HCT116 (cell line): Measurements from ENCODE around the gene SNX1. TPM values are rescaled to one million over a fixed set of nuclear protein-coding genes. Genes with fewer than 3 reads are reported as not detected.

Experiments used
- ATAC-seq: fragments of 200-7000 bp; cut with Tn5 transposase; 2 replicates; pipeline ENCODE4 v1.9.1; 2020; ENCODE audit warnings: mild to moderate bottlenecking, moderate library complexity
- BruUV-seq: library from RNA; stranded (reverse); fragments of 400-500 nt; replicated peaks from 2 replicates; lab custom pipeline; 2021; lab: Mats Ljungman, UMichigan
- CTCF ChIA-PET: fragments of 300-600 bp; sonication (Branson Sonifier 250); formaldehyde crosslinking; loops from one replicate; lab custom pipeline; 2021; ENCODE audit warnings: antibody characterized with exemption; lab: Charles Lee
- POLR2A ChIA-PET: fragments of 300-600, 350-600 bp; sonication (Branson Sonifier 250); formaldehyde crosslinking; loops from one replicate; lab custom pipeline; 2021; ENCODE audit warnings: antibody characterized with exemption; lab: Charles Lee
- RAD21 ChIA-PET, 2 experiments: fragments of 300-600 bp; sonication (Branson Sonifier 250); formaldehyde crosslinking; loops; one replicate each; lab custom pipeline; 2023; ENCODE audit warnings: low total read pairs in 2 of 2; ENCODE audit not compliant: uncharacterized antibody in 2 of 2, unreplicated experiment in 2 of 2, low non-redundant PET in 1 of 2; lab: Charles Lee
- DNase-seq: peaks from one replicate; pipeline ENCODE4 v3.0.0-alpha.2; 2010; ENCODE audit warnings: low read depth, low spot score
- H2AFZ ChIP-seq: fragments of 200-600 bp; shearing (Covaris generic), sonication (generic); 2 replicates; pipeline ENCODE4 v1.6.1; 2017; ENCODE audit warnings: low read depth, mixed run types, mixed read lengths, antibody characterized with exemption, low read length; ENCODE audit not compliant: poor library complexity, severe bottlenecking
- H3K27ac ChIP-seq: 2 replicates; pipeline ENCODE4 v1.5.1; 2012; ENCODE audit warnings: low read depth, low read length
- H3K27me3 ChIP-seq: fragments of 200-600 bp; sonication (generic); 2 replicates; pipeline ENCODE4 v1.6.1; 2016; ENCODE audit warnings: mixed run types, low read length, mixed read lengths; ENCODE audit not compliant: insufficient read depth
- H3K36me3 ChIP-seq, 2 experiments: fragments of 200-500 bp in 1 of 2; fragments of 200-600 bp in 1 of 2; sonication (Bioruptor generic) in 1 of 2; sonication (generic) in 1 of 2; 2 replicates each; pipeline versions ENCODE4 v1.5.1 to v1.6.1; 2014 to 2016; ENCODE audit warnings: low read length in 2 of 2, inconsistent platforms in 1 of 2, mixed read lengths in 1 of 2, mixed run types in 1 of 2; ENCODE audit not compliant: insufficient read depth in 2 of 2, control insufficient read depth in 1 of 2
- H3K4me1 ChIP-seq, 2 experiments: fragments of 200-600 bp in 1 of 2; sonication (generic) in 1 of 2; 2 replicates each; pipeline versions ENCODE4 v1.5.1 to v1.6.1; 2012 to 2017; ENCODE audit warnings: low read length in 2 of 2, inconsistent platforms in 1 of 2, mild to moderate bottlenecking in 1 of 2, mixed read lengths in 1 of 2, mixed run types in 1 of 2, moderate library complexity in 1 of 2; ENCODE audit not compliant: insufficient read depth in 2 of 2, control insufficient read depth in 1 of 2
- H3K4me2 ChIP-seq: fragments of 200-600 bp; sonication (generic); 2 replicates; pipeline ENCODE4 v1.6.1; 2017; ENCODE audit warnings: mixed run types, low read length, mixed read lengths
- H3K4me3 ChIP-seq, 2 experiments: fragments of 200-600 bp in 1 of 2; sonication (generic) in 1 of 2; replicated peaks in 1 of 2; 2 replicates each; pipeline ENCODE4 v1.5.1; 2011 to 2016; ENCODE audit warnings: low read length in 2 of 2, control low read depth in 1 of 2, low read depth in 1 of 2, mild to moderate bottlenecking in 1 of 2, mixed read lengths in 1 of 2, mixed run types in 1 of 2
- H3K79me2 ChIP-seq: fragments of 200-600 bp; sonication (generic); 2 replicates; pipeline ENCODE4 v1.6.1; 2017; ENCODE audit warnings: mild to moderate bottlenecking, mixed run types, low read length, moderate library complexity, mixed read lengths; ENCODE audit not compliant: insufficient read depth
- H3K9ac ChIP-seq: fragments of 200-600 bp; sonication (generic); 2 replicates; pipeline ENCODE4 v1.6.1; 2016; ENCODE audit warnings: low read length, mixed read lengths
- H3K9me2 ChIP-seq: fragments of 200-600 bp; sonication (generic), shearing (Covaris generic); 2 replicates; pipeline ENCODE4 v1.6.1; 2017; ENCODE audit warnings: mixed run types, mild to moderate bottlenecking, moderate library complexity; ENCODE audit not compliant: insufficient read depth
- H3K9me3 ChIP-seq, 2 experiments: fragments of 200-500 bp in 1 of 2; fragments of 200-600 bp in 1 of 2; sonication (Bioruptor generic) in 1 of 2; sonication (generic) in 1 of 2; 2 replicates each; pipeline ENCODE4 v1.6.1; 2014 to 2017; ENCODE audit warnings: low read length in 2 of 2, mixed read lengths in 2 of 2, inconsistent platforms in 1 of 2, low read depth in 1 of 2, mild to moderate bottlenecking in 1 of 2, mixed run types in 1 of 2, moderate library complexity in 1 of 2; ENCODE audit not compliant: control insufficient read depth in 1 of 2, insufficient read depth in 1 of 2
- H4K20me1 ChIP-seq: fragments of 200-600 bp; sonication (generic), shearing (Covaris generic); 2 replicates; pipeline ENCODE4 v1.6.1; 2017; ENCODE audit warnings: mixed run types, mild to moderate bottlenecking, moderate library complexity; ENCODE audit not compliant: insufficient read depth
- ATF3 ChIP-seq: IDR thresholded peaks from 2 replicates; pipeline ENCODE4 v1.6.1; 2012
- CBX3 ChIP-seq: IDR thresholded peaks from 2 replicates; pipeline ENCODE4 v1.6.1; 2012; ENCODE audit warnings: low read depth
- CEBPB ChIP-seq: IDR thresholded peaks from 2 replicates; pipeline ENCODE4 v1.6.1; 2012; ENCODE audit warnings: low read depth
- EGR1 ChIP-seq: IDR thresholded peaks from 2 replicates; pipeline ENCODE4 v1.6.1; 2012; ENCODE audit warnings: low read depth
- EZH2 ChIP-seq: fragments of 200-600 bp; sonication (generic); IDR thresholded peaks from 2 replicates; pipeline ENCODE4 v1.6.1; 2017; ENCODE audit warnings: antibody characterized with exemption, mixed run types
- FOSL1 ChIP-seq: IDR thresholded peaks from 2 replicates; pipeline ENCODE4 v1.6.1; 2012; ENCODE audit warnings: low read depth
- JUND ChIP-seq: IDR thresholded peaks from 2 replicates; pipeline ENCODE4 v1.6.1; 2012
- POLR2A ChIP-seq: IDR thresholded peaks from 2 replicates; pipeline ENCODE4 v1.7.0; 2011; ENCODE audit warnings: borderline replicate concordance; ENCODE audit not compliant: insufficient read depth, insufficient read length; ENCODE audit errors: extremely low read depth
- POLR2AphosphoS5 ChIP-seq: IDR thresholded peaks from 2 replicates; pipeline ENCODE4 v1.6.1; 2011; ENCODE audit warnings: mild to moderate bottlenecking, low read depth, low read length, moderate library complexity
- RAD21 ChIP-seq: IDR thresholded peaks from 2 replicates; pipeline ENCODE4 v1.6.1; 2012; ENCODE audit warnings: low read depth, mild to moderate bottlenecking
- SIN3A ChIP-seq: IDR thresholded peaks from 2 replicates; pipeline ENCODE4 v1.6.1; 2012; ENCODE audit warnings: low read depth
- SP1 ChIP-seq: IDR thresholded peaks from 2 replicates; pipeline ENCODE4 v1.6.1; 2012; ENCODE audit warnings: low read depth
- SRF ChIP-seq: IDR thresholded peaks from 2 replicates; pipeline ENCODE4 v1.6.1; 2012; ENCODE audit warnings: low read depth
- TCF7L2 ChIP-seq: IDR thresholded peaks from 2 replicates; pipeline ENCODE4 v1.7.0; 2011; ENCODE audit warnings: borderline replicate concordance, inconsistent platforms; ENCODE audit not compliant: insufficient read depth, insufficient read length; ENCODE audit errors: extremely low read depth
- YY1 ChIP-seq: IDR thresholded peaks from 2 replicates; pipeline ENCODE4 v1.6.1; 2011; ENCODE audit warnings: low read length, low read depth, moderate library complexity, mild to moderate bottlenecking; ENCODE audit not compliant: insufficient replicate concordance; ENCODE audit errors: extremely low read depth
- ZFX ChIP-seq: fragments of 450-650 bp; IDR thresholded peaks from 2 replicates; pipeline ENCODE4 v1.6.1; 2017
- intact Hi-C: fragments of 100-400 bp; cut with micrococcal nuclease; formaldehyde crosslinking; loops from 2 replicates; pipeline ENCODE4 v1.10.0; 2022
- total RNA-seq: library from RNA; stranded (reverse); gene quantifications from one replicate; pipeline ENCODE4 v1.2.1, GENCODE V29; 2021; ENCODE audit not compliant: unreplicated experiment
- TF ChIP-seq, protein P1 (sequence below): IDR thresholded peaks from 2 replicates; pipeline ENCODE4 v1.6.1; 2011; ENCODE audit warnings: mild to moderate bottlenecking, low read length, moderate library complexity; ENCODE audit not compliant: insufficient replicate concordance; ENCODE audit errors: extremely low read depth
- TF ChIP-seq, protein P2 (sequence below): IDR thresholded peaks from 2 replicates; pipeline ENCODE4 v1.6.1; 2012; ENCODE audit warnings: low read depth

Gene SNX1
- total RNA-seq, 1 experiment from 2014 or later, result 91.9 TPM

DNA sequence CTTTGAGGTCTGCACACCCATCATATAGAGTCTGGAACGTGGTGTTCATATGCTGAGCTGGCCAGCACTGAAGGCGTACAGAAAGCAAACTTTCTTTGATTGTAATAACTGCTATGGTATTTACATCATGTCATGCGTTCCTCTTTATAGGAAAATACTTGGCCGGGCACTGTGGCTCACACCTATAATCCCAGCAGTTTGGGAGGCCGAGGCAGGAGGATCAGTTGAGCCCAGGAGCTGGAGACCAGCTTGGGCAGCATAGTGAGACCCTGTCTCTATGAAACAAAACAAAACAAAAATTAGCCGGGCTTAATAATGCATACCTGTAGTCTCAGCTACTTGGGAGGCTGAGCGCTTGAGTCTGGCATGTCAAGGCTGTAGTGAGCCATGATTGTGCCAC, 52.4 kb downstream of the SNX1 start:
- H3K9ac ChIP-seq, result no peak overlapping the region
- no peak overlapping the region for H3K27ac ChIP-seq
- no peak for DNase-seq
- H3K4me2 ChIP-seq, result no peak overlapping the region
- CTCF ChIA-PET, result no interaction called here
- no TSS peak for BruUV-seq
- TF ChIP-seq YY1 (no peak), FOSL1 (no peak), CEBPB (no peak), SP1 (no peak), SIN3A (no peak), TCF7L2 (no peak), RAD21 (no peak), CBX3 (no peak), POLR2AphosphoS5 (no peak), EZH2 (no peak), ZFX (no peak), EGR1 (no peak), POLR2A (no peak), ATF3 (no peak), SRF (no peak), JUND (no peak)
- TF ChIP-seq, protein P1, sequence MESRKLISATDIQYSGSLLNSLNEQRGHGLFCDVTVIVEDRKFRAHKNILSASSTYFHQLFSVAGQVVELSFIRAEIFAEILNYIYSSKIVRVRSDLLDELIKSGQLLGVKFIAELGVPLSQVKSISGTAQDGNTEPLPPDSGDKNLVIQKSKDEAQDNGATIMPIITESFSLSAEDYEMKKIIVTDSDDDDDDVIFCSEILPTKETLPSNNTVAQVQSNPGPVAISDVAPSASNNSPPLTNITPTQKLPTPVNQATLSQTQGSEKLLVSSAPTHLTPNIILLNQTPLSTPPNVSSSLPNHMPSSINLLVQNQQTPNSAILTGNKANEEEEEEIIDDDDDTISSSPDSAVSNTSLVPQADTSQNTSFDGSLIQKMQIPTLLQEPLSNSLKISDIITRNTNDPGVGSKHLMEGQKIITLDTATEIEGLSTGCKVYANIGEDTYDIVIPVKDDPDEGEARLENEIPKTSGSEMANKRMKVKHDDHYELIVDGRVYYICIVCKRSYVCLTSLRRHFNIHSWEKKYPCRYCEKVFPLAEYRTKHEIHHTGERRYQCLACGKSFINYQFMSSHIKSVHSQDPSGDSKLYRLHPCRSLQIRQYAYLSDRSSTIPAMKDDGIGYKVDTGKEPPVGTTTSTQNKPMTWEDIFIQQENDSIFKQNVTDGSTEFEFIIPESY, result no peak
- TF ChIP-seq, protein P2, sequence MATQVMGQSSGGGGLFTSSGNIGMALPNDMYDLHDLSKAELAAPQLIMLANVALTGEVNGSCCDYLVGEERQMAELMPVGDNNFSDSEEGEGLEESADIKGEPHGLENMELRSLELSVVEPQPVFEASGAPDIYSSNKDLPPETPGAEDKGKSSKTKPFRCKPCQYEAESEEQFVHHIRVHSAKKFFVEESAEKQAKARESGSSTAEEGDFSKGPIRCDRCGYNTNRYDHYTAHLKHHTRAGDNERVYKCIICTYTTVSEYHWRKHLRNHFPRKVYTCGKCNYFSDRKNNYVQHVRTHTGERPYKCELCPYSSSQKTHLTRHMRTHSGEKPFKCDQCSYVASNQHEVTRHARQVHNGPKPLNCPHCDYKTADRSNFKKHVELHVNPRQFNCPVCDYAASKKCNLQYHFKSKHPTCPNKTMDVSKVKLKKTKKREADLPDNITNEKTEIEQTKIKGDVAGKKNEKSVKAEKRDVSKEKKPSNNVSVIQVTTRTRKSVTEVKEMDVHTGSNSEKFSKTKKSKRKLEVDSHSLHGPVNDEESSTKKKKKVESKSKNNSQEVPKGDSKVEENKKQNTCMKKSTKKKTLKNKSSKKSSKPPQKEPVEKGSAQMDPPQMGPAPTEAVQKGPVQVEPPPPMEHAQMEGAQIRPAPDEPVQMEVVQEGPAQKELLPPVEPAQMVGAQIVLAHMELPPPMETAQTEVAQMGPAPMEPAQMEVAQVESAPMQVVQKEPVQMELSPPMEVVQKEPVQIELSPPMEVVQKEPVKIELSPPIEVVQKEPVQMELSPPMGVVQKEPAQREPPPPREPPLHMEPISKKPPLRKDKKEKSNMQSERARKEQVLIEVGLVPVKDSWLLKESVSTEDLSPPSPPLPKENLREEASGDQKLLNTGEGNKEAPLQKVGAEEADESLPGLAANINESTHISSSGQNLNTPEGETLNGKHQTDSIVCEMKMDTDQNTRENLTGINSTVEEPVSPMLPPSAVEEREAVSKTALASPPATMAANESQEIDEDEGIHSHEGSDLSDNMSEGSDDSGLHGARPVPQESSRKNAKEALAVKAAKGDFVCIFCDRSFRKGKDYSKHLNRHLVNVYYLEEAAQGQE, result no peak
- H2AFZ ChIP-seq, result no peak overlapping the region
- intact Hi-C loops, result no loop called here
- peaks cover 4 to 26% of the 10 kb centered on the region in 2 experiments for H3K4me1 ChIP-seq
- no peaks in the 10 kb centered on the region for H3K9me2 ChIP-seq
- POLR2A ChIA-PET, result no interaction called here
- no peak for ATAC-seq
- no peaks in the 10 kb centered on the region for H4K20me1 ChIP-seq
- no peaks in the 10 kb centered on the region for H3K9me3 ChIP-seq
- RAD21 ChIA-PET, result no interaction called here
- H3K27me3 ChIP-seq, result no peaks in the 10 kb centered on the region
- no peaks in the 10 kb centered on the region; a peak in 1 of 4 replicates for H3K36me3 ChIP-seq
- H3K4me3 ChIP-seq, result no peak overlapping the region
- no peaks in the 10 kb centered on the region for H3K79me2 ChIP-seq
